HepG2 (cell line): Measurements from ENCODE around the gene APPBP2.

Source experiments
- BHLHE40 ChIP-seq: IDR thresholded peaks from 2 replicates; pipeline ENCODE4 v1.6.1; 2011; ENCODE audit warnings: low read length, improper control_type of control experiment
- ELF1 ChIP-seq: sonication (generic); formaldehyde crosslinking; IDR thresholded peaks from 2 replicates; pipeline ENCODE4 v1.4.0; 2020; ENCODE audit warnings: missing genetic modification reagents
- ETV6 ChIP-seq: sonication (generic); formaldehyde crosslinking; conservative IDR thresholded peaks from 2 replicates; pipeline ENCODE4 v1.4.0; 2020; ENCODE audit warnings: missing genetic modification reagents
- MXI1 ChIP-seq: IDR thresholded peaks from 3 replicates; pipeline ENCODE4 v1.6.1; 2012; ENCODE audit warnings: low read depth, low read length, inconsistent platforms, borderline replicate concordance
- MYC ChIP-seq: sonication (generic); formaldehyde crosslinking; IDR thresholded peaks from 2 replicates; pipeline ENCODE4 v1.9.0; 2021; ENCODE audit warnings: missing genetic modification reagents, borderline replicate concordance
- ZNF558 ChIP-seq: sonication (generic); formaldehyde crosslinking; IDR thresholded peaks from 2 replicates; pipeline ENCODE4 v1.9.0; 2022; ENCODE audit warnings: mild to moderate bottlenecking, missing genetic modification reagents, borderline replicate concordance
- TF ChIP-seq, protein P1 (sequence below): sonication (generic); formaldehyde crosslinking; IDR thresholded peaks from 2 replicates; pipeline ENCODE4 v1.5.0; 2020; ENCODE audit warnings: missing genetic modification reagents
- TF ChIP-seq, protein P2 (sequence below): sonication (generic); formaldehyde crosslinking; IDR thresholded peaks from 2 replicates; pipeline ENCODE4 v1.5.0; 2020; ENCODE audit warnings: mild to moderate bottlenecking, missing genetic modification reagents, moderate library complexity

DNA sequence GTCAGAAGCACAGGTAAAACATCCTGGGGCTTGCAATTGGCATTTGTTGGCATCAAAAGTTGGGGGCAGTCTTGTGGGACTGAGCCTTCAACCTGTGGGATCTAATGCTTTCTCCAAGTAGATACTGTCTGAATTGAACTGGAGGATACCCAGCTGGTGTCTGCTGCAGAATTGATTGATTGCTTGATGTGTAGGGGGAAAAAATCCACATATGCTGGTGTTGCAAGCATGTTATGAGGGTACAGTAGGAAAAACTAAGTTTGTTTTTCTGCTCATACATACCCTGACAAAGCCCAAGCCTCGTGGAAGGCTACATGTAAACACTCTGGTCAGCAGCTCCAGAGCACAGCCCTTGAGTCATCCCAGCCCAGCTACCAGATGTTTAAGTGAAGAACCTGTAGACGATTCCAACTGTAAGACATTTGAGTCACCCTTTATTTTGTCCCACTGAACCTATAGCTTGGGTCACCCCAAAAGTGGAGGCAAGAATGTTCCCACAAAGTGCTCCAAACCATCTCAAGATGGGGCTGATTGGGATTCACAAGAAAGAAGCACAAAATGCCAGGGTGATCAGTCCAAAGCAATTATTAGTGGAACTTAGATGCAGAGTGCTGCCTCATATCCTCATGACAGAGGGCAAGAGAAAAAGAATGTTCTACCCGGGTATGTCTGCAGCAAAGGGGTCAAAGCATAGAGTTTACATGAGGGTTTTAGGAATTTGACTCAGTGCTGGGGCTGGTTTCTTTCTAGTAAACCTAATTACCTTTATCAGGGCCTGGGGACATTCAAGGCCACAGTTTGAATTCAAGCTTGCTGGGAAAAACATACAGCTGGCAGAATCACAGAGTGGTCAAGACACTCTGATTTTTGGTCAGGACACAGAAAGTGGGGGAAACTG, 9.6 kb upstream of the APPBP2 start:
- TF ChIP-seq MYC = no peak
- TF ChIP-seq BHLHE40 = no peak
- no peak for TF ChIP-seq ZNF558
- TF ChIP-seq MXI1 = no peak
- TF ChIP-seq, protein P1, sequence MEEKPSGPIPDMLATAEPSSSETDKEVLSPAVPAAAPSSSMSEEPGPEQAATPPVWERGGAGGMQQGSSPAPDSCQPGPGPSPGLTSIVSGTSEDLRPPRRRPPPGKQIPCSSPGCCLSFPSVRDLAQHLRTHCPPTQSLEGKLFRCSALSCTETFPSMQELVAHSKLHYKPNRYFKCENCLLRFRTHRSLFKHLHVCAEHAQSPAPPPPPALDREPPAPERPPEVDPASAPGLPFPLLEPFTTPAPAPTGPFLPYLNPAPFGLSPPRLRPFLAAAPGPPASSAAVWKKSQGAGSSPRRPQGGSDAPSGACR (CRISPR knock-in tag) = no peak
- no peak for TF ChIP-seq ELF1 (CRISPR knock-in tag)
- TF ChIP-seq, protein P2, sequence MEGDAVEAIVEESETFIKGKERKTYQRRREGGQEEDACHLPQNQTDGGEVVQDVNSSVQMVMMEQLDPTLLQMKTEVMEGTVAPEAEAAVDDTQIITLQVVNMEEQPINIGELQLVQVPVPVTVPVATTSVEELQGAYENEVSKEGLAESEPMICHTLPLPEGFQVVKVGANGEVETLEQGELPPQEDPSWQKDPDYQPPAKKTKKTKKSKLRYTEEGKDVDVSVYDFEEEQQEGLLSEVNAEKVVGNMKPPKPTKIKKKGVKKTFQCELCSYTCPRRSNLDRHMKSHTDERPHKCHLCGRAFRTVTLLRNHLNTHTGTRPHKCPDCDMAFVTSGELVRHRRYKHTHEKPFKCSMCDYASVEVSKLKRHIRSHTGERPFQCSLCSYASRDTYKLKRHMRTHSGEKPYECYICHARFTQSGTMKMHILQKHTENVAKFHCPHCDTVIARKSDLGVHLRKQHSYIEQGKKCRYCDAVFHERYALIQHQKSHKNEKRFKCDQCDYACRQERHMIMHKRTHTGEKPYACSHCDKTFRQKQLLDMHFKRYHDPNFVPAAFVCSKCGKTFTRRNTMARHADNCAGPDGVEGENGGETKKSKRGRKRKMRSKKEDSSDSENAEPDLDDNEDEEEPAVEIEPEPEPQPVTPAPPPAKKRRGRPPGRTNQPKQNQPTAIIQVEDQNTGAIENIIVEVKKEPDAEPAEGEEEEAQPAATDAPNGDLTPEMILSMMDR (CRISPR knock-in tag) = no peak
- TF ChIP-seq ETV6 (CRISPR knock-in tag) = no peak
